Liver (tissue), 9 donors: ENCODE measurements around the gene CANX. TPM values are rescaled to one million over a fixed set of nuclear protein-coding genes. Genes with fewer than 3 reads are reported as not detected.

ENCODE experiments used
- DNase-seq: peaks from one replicate; pipeline ENCODE4 v3.0.0-alpha.2; 2017; ENCODE audit warnings: low spot score
- H3K27ac ChIP-seq, 2 donors: one replicate each; pipeline ENCODE4 v1.7.0; 2013; ENCODE audit warnings: inconsistent platforms in 2 of 2, low read length in 2 of 2, control low read depth in 1 of 2, low read depth in 1 of 2, mild to moderate bottlenecking in 1 of 2
- H3K27me3 ChIP-seq, 4 donors: one replicate each; pipeline versions ENCODE4 v1.6.1 to v1.7.0; 2013; ENCODE audit warnings: low read length in 3 of 4, inconsistent platforms in 1 of 4, mild to moderate bottlenecking in 1 of 4, moderate library complexity in 1 of 4; ENCODE audit not compliant: control insufficient read depth in 4 of 4, insufficient read depth in 4 of 4
- H3K36me3 ChIP-seq, 4 donors: one replicate each; pipeline versions ENCODE4 v1.6.1 to v1.7.0; 2013; ENCODE audit warnings: low read length in 3 of 4, mild to moderate bottlenecking in 3 of 4, low read depth in 1 of 4, moderate library complexity in 1 of 4; ENCODE audit not compliant: control insufficient read depth in 4 of 4, insufficient read depth in 3 of 4
- H3K4me1 ChIP-seq, 4 donors: one replicate each; pipeline versions ENCODE4 v1.6.1 to v1.7.0; 2013; ENCODE audit warnings: low read length in 3 of 4, mild to moderate bottlenecking in 3 of 4, moderate library complexity in 1 of 4; ENCODE audit not compliant: control insufficient read depth in 4 of 4, insufficient read depth in 4 of 4
- H3K4me3 ChIP-seq, 3 donors: one replicate each; pipeline versions ENCODE4 v1.6.1 to v1.7.0; 2013; ENCODE audit warnings: low read length in 3 of 3, control low read depth in 1 of 3, low read depth in 1 of 3, mild to moderate bottlenecking in 1 of 3
- H3K9ac ChIP-seq, 2 donors: one replicate each; pipeline ENCODE4 v1.7.0; 2013; ENCODE audit warnings: low read length in 2 of 2, mild to moderate bottlenecking in 2 of 2, moderate library complexity in 2 of 2, control low read depth in 1 of 2, low read depth in 1 of 2
- H3K9me3 ChIP-seq, 4 donors: one replicate each; pipeline versions ENCODE4 v1.6.1 to v1.7.0; 2013; ENCODE audit warnings: low read length in 3 of 4; ENCODE audit not compliant: control insufficient read depth in 4 of 4
- EGR1 ChIP-seq, 2 donors: IDR thresholded peaks; 2 replicates each; pipeline ENCODE4 v1.6.1; 2016 to 2018; ENCODE audit warnings: antibody characterized with exemption in 2 of 2, low read depth in 2 of 2
- FOXA1 ChIP-seq: IDR thresholded peaks from 2 replicates; pipeline ENCODE4 v1.6.1; 2016; ENCODE audit warnings: antibody characterized with exemption
- FOXA2 ChIP-seq: IDR thresholded peaks from 2 replicates; pipeline ENCODE4 v1.6.1; 2016; ENCODE audit warnings: antibody characterized with exemption
- GABPA ChIP-seq, 2 donors: IDR thresholded peaks in 1 of 2; conservative IDR thresholded peaks in 1 of 2; 2 replicates each; pipeline ENCODE4 v1.6.1; 2016; ENCODE audit warnings: antibody characterized with exemption in 2 of 2, mild to moderate bottlenecking in 1 of 2, moderate library complexity in 1 of 2
- HNF4A ChIP-seq, 2 donors: conservative IDR thresholded peaks; 2 replicates each; pipeline ENCODE4 v1.6.1; 2016; ENCODE audit warnings: antibody characterized with exemption in 2 of 2, mild to moderate bottlenecking in 2 of 2
- HNF4G ChIP-seq: IDR thresholded peaks from 2 replicates; pipeline ENCODE4 v1.6.1; 2016; ENCODE audit warnings: antibody characterized with exemption
- JUND ChIP-seq, 2 donors: IDR thresholded peaks; 2 replicates each; pipeline ENCODE4 v1.6.1; 2016; ENCODE audit warnings: antibody characterized with exemption in 2 of 2
- NR2F2 ChIP-seq: IDR thresholded peaks from 2 replicates; pipeline ENCODE4 v1.6.1; 2016; ENCODE audit warnings: antibody characterized with exemption
- RAD21 ChIP-seq, 2 donors: IDR thresholded peaks; 2 replicates each; pipeline ENCODE4 v1.6.1; 2016; ENCODE audit warnings: antibody characterized with exemption in 2 of 2, mild to moderate bottlenecking in 2 of 2
- RXRA ChIP-seq, 2 donors: IDR thresholded peaks; 2 replicates each; pipeline ENCODE4 v1.6.1; 2017 to 2018; ENCODE audit warnings: antibody characterized with exemption in 2 of 2, mild to moderate bottlenecking in 1 of 2
- SP1 ChIP-seq: IDR thresholded peaks from 2 replicates; pipeline ENCODE4 v1.6.1; 2018; ENCODE audit warnings: antibody characterized with exemption, mild to moderate bottlenecking
- TAF1 ChIP-seq: conservative IDR thresholded peaks from 2 replicates; pipeline ENCODE4 v1.6.1; 2016; ENCODE audit warnings: antibody characterized with exemption, mild to moderate bottlenecking
- YY1 ChIP-seq: IDR thresholded peaks from 2 replicates; pipeline ENCODE4 v1.6.1; 2016; ENCODE audit warnings: antibody characterized with exemption, mild to moderate bottlenecking
- WGBS: extraction: QIAGEN DNeasy Blood & Tissue Kit; methylation state at CpG from one replicate; pipeline ENCODE4 v1.1.7; 2013; 5-methylcytosine and 5-hydroxymethylcytosine counted together
- polyA plus RNA-seq, 2 donors: library from polyadenylated mRNA; stranded (reverse) in 1 of 2; unstranded in 1 of 2; fragments of 200-250 nt in 1 of 2; fragments of >200 nt in 1 of 2; fragmentation: Nextera tagmentation in 1 of 2; extraction: Ambion mirVana in 1 of 2; gene quantifications; one replicate each; pipeline versions ENCODE4 v1.2.1 to v1.2.3, GENCODE V29; 2013 to 2015
- total RNA-seq, 2 donors: library from RNA; depleted of rRNA; stranded (reverse); fragments of >200 nt; gene quantifications; one replicate each; pipeline ENCODE4 v1.2.3, GENCODE V29; 2014
- TF ChIP-seq, protein P1 (sequence below): IDR thresholded peaks from 2 replicates; pipeline ENCODE4 v1.6.1; 2016; ENCODE audit warnings: antibody characterized with exemption
- TF ChIP-seq, protein P2 (sequence below): IDR thresholded peaks from 2 replicates; pipeline ENCODE4 v1.6.1; 2016; ENCODE audit warnings: antibody characterized with exemption, mild to moderate bottlenecking
- TF ChIP-seq, protein P3 (sequence below): IDR thresholded peaks from 2 replicates; pipeline ENCODE4 v1.6.1; 2016; ENCODE audit warnings: antibody characterized with exemption
- TF ChIP-seq, protein P4 (sequence below): fragments of 150-350 bp; IDR thresholded peaks from 2 replicates; pipeline ENCODE4 v1.5.1; 2017; ENCODE audit warnings: improper control_type of control experiment, low read depth, low read length; ENCODE audit not compliant: missing input control
- TF ChIP-seq, protein P5 (sequence below): IDR thresholded peaks from 2 replicates; pipeline ENCODE4 v1.6.1; 2016; ENCODE audit warnings: antibody characterized with exemption
- donor health status: healthy.
- donor health status: healthy.
- donor health status: healthy.
- donor health status: healthy.
- donor health status: healthy.

The CANX gene
- total and polyA plus RNA-seq, 4 donors, result 129 to 628 (median 314) TPM

DNA sequence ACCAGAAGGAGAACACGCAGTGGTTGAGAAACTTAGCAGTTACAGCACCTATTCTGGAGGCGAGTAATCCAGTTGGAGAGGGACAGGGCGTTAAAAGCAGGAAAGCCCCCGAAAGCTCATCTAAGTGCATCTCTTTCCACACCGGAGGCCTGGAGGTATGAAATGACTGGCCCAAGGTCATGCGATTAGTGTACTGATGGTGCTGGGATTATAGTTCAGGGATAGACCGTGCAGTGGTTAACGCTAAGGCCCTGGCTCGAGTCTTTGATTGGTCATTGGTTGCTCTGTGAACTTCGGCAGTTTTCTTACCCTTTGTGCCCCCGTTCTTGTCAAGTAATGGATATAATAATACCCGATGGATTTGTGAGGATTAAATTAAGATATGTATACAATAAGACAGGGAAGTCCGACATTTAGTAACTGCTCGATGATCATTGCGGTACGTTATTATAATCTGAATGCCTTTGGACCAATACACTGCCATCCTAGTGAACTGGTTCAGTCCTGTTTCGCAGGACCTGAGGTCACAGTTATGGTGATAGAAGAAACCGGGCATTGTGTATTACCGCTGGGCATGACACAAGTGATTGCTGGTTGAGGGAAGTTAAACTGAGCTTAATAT is 960 bp downstream of the CANX start:
- peak; percentile 47 for DNase-seq

DNA sequence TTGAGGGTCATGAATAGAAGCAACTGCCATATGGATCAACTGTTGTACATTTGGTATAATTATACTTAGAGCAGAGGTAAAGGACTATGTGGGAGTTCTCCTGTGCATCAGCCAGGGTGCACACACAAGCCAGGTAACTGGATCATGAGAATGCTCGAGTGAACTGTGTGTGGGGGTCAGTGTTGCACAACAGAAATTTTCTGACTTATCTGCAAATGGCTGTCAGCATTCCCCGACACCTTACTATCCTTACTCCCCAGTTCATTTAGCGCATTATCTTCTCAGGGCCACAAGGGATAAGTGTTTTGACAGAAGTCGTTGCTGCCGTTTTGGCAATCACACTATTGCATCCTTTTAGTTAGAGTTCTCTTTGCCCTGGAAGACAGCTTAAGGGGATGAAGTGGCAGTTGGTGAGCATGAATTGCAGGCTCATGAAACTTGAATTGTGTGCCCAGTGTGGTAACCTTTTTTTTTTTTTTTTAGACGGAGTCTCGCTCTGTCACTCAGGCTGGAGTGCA is 1.7 kb downstream of the CANX start:
- H3K9ac ChIP-seq, result peak overlapping the region; percentile 87 to 100
- WGBS, result 26% methylated on average over 7 of the region's 7 CpGs
- DNase-seq, result peak; percentile 45
- H3K9me3 ChIP-seq, result no peaks in the 10 kb centered on the region
- TF ChIP-seq, protein P1, sequence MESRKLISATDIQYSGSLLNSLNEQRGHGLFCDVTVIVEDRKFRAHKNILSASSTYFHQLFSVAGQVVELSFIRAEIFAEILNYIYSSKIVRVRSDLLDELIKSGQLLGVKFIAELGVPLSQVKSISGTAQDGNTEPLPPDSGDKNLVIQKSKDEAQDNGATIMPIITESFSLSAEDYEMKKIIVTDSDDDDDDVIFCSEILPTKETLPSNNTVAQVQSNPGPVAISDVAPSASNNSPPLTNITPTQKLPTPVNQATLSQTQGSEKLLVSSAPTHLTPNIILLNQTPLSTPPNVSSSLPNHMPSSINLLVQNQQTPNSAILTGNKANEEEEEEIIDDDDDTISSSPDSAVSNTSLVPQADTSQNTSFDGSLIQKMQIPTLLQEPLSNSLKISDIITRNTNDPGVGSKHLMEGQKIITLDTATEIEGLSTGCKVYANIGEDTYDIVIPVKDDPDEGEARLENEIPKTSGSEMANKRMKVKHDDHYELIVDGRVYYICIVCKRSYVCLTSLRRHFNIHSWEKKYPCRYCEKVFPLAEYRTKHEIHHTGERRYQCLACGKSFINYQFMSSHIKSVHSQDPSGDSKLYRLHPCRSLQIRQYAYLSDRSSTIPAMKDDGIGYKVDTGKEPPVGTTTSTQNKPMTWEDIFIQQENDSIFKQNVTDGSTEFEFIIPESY, result no peak
- no peak for TF ChIP-seq TAF1
- no peak for TF ChIP-seq JUND (IDR thresholded peaks at IDR 0.05)
- no peak for TF ChIP-seq EGR1 (IDR thresholded peaks at IDR 0.05; ENCODE audit: low read depth in 2 of 2)
- TF ChIP-seq, protein P2, sequence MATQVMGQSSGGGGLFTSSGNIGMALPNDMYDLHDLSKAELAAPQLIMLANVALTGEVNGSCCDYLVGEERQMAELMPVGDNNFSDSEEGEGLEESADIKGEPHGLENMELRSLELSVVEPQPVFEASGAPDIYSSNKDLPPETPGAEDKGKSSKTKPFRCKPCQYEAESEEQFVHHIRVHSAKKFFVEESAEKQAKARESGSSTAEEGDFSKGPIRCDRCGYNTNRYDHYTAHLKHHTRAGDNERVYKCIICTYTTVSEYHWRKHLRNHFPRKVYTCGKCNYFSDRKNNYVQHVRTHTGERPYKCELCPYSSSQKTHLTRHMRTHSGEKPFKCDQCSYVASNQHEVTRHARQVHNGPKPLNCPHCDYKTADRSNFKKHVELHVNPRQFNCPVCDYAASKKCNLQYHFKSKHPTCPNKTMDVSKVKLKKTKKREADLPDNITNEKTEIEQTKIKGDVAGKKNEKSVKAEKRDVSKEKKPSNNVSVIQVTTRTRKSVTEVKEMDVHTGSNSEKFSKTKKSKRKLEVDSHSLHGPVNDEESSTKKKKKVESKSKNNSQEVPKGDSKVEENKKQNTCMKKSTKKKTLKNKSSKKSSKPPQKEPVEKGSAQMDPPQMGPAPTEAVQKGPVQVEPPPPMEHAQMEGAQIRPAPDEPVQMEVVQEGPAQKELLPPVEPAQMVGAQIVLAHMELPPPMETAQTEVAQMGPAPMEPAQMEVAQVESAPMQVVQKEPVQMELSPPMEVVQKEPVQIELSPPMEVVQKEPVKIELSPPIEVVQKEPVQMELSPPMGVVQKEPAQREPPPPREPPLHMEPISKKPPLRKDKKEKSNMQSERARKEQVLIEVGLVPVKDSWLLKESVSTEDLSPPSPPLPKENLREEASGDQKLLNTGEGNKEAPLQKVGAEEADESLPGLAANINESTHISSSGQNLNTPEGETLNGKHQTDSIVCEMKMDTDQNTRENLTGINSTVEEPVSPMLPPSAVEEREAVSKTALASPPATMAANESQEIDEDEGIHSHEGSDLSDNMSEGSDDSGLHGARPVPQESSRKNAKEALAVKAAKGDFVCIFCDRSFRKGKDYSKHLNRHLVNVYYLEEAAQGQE, result no peak
- TF ChIP-seq GABPA (IDR thresholded peaks at IDR 0.05 in 1 of 2, conservative IDR thresholded peaks at IDR 0.05 in 1 of 2), result no peak
- no peak for TF ChIP-seq HNF4G
- peak in 1 of 2 donors; percentile 52 for TF ChIP-seq HNF4A (conservative IDR thresholded peaks at IDR 0.05)
- TF ChIP-seq RXRA (IDR thresholded peaks at IDR 0.05), result peak; percentile 70 to 74
- TF ChIP-seq FOXA2, result no peak
- peak; percentile 46 to 55 for TF ChIP-seq RAD21 (IDR thresholded peaks at IDR 0.05)
- TF ChIP-seq, protein P3, sequence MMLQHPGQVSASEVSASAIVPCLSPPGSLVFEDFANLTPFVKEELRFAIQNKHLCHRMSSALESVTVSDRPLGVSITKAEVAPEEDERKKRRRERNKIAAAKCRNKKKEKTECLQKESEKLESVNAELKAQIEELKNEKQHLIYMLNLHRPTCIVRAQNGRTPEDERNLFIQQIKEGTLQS, result no peak
- peak; percentile 59 for TF ChIP-seq YY1
- TF ChIP-seq SP1, result no peak
- TF ChIP-seq, protein P4, sequence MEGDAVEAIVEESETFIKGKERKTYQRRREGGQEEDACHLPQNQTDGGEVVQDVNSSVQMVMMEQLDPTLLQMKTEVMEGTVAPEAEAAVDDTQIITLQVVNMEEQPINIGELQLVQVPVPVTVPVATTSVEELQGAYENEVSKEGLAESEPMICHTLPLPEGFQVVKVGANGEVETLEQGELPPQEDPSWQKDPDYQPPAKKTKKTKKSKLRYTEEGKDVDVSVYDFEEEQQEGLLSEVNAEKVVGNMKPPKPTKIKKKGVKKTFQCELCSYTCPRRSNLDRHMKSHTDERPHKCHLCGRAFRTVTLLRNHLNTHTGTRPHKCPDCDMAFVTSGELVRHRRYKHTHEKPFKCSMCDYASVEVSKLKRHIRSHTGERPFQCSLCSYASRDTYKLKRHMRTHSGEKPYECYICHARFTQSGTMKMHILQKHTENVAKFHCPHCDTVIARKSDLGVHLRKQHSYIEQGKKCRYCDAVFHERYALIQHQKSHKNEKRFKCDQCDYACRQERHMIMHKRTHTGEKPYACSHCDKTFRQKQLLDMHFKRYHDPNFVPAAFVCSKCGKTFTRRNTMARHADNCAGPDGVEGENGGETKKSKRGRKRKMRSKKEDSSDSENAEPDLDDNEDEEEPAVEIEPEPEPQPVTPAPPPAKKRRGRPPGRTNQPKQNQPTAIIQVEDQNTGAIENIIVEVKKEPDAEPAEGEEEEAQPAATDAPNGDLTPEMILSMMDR, result no peak
- no peak for TF ChIP-seq NR2F2
- TF ChIP-seq, protein P5, sequence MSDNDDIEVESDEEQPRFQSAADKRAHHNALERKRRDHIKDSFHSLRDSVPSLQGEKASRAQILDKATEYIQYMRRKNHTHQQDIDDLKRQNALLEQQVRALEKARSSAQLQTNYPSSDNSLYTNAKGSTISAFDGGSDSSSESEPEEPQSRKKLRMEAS, result no peak
- TF ChIP-seq FOXA1, result no peak
- H3K27ac ChIP-seq, result peak overlapping the region; percentile 96 to 98
- peaks cover 2 to 10% (median 4%) of the 10 kb centered on the region in 4 donors for H3K36me3 ChIP-seq
- H3K4me1 ChIP-seq, result peaks cover 3 to 29% (median 13%) of the 10 kb centered on the region in 4 donors
- peak overlapping the region; percentile 47 to 87 (median 57) for H3K4me3 ChIP-seq
- H3K27me3 ChIP-seq, result no peaks in the 10 kb centered on the region

More for the DNA sequence above, 960 bp downstream of the CANX start:
- no peak for TF ChIP-seq RXRA (IDR thresholded peaks at IDR 0.05)
- TF ChIP-seq TAF1, result peak; percentile 35
- TF ChIP-seq YY1, result peak; percentile 64
- no peaks in the 10 kb centered on the region for H3K27me3 ChIP-seq
- H3K4me1 ChIP-seq, result peaks cover 3 to 29% (median 13%) of the 10 kb centered on the region in 4 donors
- peaks cover 2 to 10% (median 4%) of the 10 kb centered on the region in 4 donors for H3K36me3 ChIP-seq
- H3K9ac ChIP-seq, result peak overlapping the region; percentile 87 to 100
- no peaks in the 10 kb centered on the region for H3K9me3 ChIP-seq
- H3K27ac ChIP-seq, result peak overlapping the region; percentile 96 to 98
- WGBS, result under 1% methylated on average over 19 of the region's 19 CpGs
- H3K4me3 ChIP-seq, result peak overlapping the region; percentile 80 to 99 (median 87)
